Measurements from ENCODE around the gene BCR.

BCR gene

GRCh38 chr22:23137905-23138561 lies 42.3 kb upstream of the BCR start:
- TF ChIP-seq, protein P1, sequence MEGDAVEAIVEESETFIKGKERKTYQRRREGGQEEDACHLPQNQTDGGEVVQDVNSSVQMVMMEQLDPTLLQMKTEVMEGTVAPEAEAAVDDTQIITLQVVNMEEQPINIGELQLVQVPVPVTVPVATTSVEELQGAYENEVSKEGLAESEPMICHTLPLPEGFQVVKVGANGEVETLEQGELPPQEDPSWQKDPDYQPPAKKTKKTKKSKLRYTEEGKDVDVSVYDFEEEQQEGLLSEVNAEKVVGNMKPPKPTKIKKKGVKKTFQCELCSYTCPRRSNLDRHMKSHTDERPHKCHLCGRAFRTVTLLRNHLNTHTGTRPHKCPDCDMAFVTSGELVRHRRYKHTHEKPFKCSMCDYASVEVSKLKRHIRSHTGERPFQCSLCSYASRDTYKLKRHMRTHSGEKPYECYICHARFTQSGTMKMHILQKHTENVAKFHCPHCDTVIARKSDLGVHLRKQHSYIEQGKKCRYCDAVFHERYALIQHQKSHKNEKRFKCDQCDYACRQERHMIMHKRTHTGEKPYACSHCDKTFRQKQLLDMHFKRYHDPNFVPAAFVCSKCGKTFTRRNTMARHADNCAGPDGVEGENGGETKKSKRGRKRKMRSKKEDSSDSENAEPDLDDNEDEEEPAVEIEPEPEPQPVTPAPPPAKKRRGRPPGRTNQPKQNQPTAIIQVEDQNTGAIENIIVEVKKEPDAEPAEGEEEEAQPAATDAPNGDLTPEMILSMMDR (IDR thresholded peaks at IDR 0.05; ENCODE audit: low read depth, low read length), result no peak
- H3K4me3 ChIP-seq (ENCODE audit: low read depth, low read length), result no peak overlapping the region

- no peak overlapping the region for H3K4me3 ChIP-seq (ENCODE audit: low read depth, low read length)
- TF ChIP-seq, protein P1 (IDR thresholded peaks at IDR 0.05; ENCODE audit: low read depth, low read length), result no peak
Measured at GRCh38 chr22:23138584-23139435, 41.5 kb upstream of the BCR start.

DNA sequence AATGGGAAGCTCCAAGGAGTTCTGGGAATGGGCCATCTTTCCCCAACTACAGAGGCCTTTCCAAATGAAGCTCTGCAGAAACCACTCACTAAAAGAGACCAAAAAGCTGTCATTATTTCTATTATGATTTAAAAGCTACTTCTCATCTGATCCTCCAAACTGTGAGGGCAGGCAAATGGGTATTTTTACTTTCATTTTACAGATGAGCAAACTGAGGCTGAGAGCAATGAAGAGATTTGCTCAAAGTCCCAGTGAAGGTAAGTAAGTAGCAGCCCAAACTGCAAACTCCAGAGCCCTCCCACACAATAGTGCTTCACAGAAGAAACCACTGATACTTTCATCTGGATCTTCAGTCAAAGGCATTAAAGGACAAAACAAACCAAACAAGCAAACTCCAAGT lies 39.9 kb upstream of the BCR start:
- TF ChIP-seq, protein P1 (IDR thresholded peaks at IDR 0.05; ENCODE audit: low read depth, low read length), result no peak
- no peak overlapping the region for H3K4me3 ChIP-seq (ENCODE audit: low read depth, low read length)

DNA sequence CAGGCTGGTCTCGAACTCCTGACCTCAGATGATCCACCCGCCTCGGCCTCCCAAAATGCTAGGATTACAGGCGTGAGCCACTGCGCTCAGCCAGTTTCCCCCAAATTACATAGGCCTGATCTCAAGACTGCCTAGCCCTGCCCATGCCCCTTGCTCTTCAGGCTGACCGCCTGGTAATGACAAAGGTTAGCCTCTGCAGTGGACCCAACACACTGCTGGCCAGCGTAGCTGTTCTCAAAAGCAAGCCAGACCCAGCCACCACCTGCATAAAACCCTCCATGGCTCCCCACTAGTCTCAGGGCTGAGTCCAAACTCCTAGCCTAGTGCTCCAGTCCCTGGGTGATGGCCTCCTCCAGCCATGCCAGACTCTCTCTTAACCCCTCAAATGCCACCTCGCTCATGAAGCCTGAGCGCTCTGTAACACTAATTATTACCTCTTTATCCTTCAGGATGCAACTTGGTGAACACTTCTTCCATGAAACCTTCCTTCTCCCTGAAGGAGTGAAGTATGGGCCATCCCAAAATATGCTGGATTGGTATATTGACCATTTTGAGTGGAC lies 37.7 kb upstream of the BCR start:
- H3K4me3 ChIP-seq (ENCODE audit: low read depth, low read length), result no peak overlapping the region
- TF ChIP-seq, protein P1 (IDR thresholded peaks at IDR 0.05; ENCODE audit: low read depth, low read length), result no peak

- TF ChIP-seq, protein P1 (IDR thresholded peaks at IDR 0.05; ENCODE audit: low read depth, low read length), result no peak
- no peak overlapping the region for H3K4me3 ChIP-seq (ENCODE audit: low read depth, low read length)
Measured at GRCh38 chr22:23143119-23143518, 37.2 kb upstream of the BCR start.

DNA sequence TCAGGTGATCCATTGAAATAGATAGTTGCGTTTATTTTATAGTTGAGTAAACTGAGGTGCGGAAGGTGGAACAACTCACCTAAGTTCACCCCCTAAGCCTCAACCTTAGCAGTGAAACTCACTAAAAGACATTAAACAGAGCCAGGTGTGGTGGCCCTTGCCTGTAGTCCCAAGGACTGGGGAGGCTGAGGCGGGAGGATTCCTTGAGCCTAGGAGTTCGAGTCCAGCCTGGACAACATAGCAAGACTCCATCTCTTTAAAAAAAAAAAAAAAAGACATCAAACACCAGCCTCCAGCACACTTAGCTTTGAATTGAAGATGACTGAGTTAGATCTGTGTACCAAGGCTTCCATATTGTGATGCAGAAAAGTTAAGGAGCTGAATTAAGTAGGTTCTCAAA lies 35.9 kb upstream of the BCR start:
- TF ChIP-seq, protein P1 (IDR thresholded peaks at IDR 0.05; ENCODE audit: low read depth, low read length), result no peak
- H3K4me3 ChIP-seq (ENCODE audit: low read depth, low read length), result no peak overlapping the region

Data from WI38 (cell line).